B cell (primary cell): ENCODE data around the gene RPS6KA1.

Experiments
- EZH2 ChIP-seq: IDR thresholded peaks from 2 replicates; pipeline ENCODE4 v1.6.1; 2012; ENCODE audit warnings: borderline replicate concordance, low read depth, mild to moderate bottlenecking, moderate library complexity, low read length; ENCODE audit not compliant: insufficient read depth, poor library complexity, severe bottlenecking
- TF ChIP-seq, protein P1 (sequence below): fragments of 200-600 bp; IDR thresholded peaks from one replicate; pipeline ENCODE4 v1.8.0; 2022; ENCODE audit warnings: antibody characterized with exemption, mild to moderate bottlenecking

- TF ChIP-seq, protein P1, sequence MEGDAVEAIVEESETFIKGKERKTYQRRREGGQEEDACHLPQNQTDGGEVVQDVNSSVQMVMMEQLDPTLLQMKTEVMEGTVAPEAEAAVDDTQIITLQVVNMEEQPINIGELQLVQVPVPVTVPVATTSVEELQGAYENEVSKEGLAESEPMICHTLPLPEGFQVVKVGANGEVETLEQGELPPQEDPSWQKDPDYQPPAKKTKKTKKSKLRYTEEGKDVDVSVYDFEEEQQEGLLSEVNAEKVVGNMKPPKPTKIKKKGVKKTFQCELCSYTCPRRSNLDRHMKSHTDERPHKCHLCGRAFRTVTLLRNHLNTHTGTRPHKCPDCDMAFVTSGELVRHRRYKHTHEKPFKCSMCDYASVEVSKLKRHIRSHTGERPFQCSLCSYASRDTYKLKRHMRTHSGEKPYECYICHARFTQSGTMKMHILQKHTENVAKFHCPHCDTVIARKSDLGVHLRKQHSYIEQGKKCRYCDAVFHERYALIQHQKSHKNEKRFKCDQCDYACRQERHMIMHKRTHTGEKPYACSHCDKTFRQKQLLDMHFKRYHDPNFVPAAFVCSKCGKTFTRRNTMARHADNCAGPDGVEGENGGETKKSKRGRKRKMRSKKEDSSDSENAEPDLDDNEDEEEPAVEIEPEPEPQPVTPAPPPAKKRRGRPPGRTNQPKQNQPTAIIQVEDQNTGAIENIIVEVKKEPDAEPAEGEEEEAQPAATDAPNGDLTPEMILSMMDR = no peak
- no peak for TF ChIP-seq EZH2
These were observed 53.4 kb downstream of the RPS6KA1 start for GRCh38 chr1:26582836-26583460.
